IMR-90 (cell line): ENCODE results near the gene FSTL1. TPM values are rescaled to one million over a fixed set of nuclear protein-coding genes. Genes with fewer than 3 reads are reported as not detected.

ENCODE experiments used
- ATAC-seq: fragments of 200-7000 bp; cut with Tn5 transposase; 2 replicates; pipeline ENCODE4 v1.9.1; 2020; ENCODE audit warnings: low read depth, mild to moderate bottlenecking, moderate library complexity
- BruUV-seq: library from RNA; stranded (reverse); fragments of 400-500 nt; replicated peaks from 2 replicates; lab custom pipeline; 2021; lab: Mats Ljungman, UMichigan
- CTCF ChIA-PET: fragments of 300-600 bp; formaldehyde crosslinking; extraction: SDS; loops from one replicate; lab custom pipeline; 2021; ENCODE audit warnings: antibody characterized with exemption; lab: Yijun Ruan, JAX
- POLR2A ChIA-PET: fragments of 300-600 bp; sonication (Branson Sonifier 250); formaldehyde crosslinking; loops from one replicate; lab custom pipeline; 2022; ENCODE audit warnings: antibody characterized with exemption; ENCODE audit not compliant: unreplicated experiment; lab: Charles Lee
- DNase-seq: peaks from one replicate; pipeline ENCODE4 v3.0.0; 2013
- H2AFZ ChIP-seq: replicated peaks from 2 replicates; pipeline ENCODE3; 2013; ENCODE audit warnings: low read length, mild to moderate bottlenecking; ENCODE audit not compliant: poor library complexity
- H2AK5ac ChIP-seq: 2 replicates; pipeline ENCODE4 v1.6.1; 2013; ENCODE audit warnings: low read depth, low read length, inconsistent platforms
- H2AK9ac ChIP-seq: replicated peaks from 2 replicates; pipeline ENCODE3; 2013; ENCODE audit warnings: mild to moderate bottlenecking, low read depth, low read length, moderate library complexity; ENCODE audit not compliant: poor library complexity
- H2BK120ac ChIP-seq: 2 replicates; pipeline ENCODE4 v1.6.1; 2013; ENCODE audit warnings: low read depth, low read length, inconsistent platforms
- H2BK15ac ChIP-seq: 3 replicates; pipeline ENCODE4 v1.6.1; 2013; ENCODE audit warnings: low read depth, low read length, inconsistent platforms
- H2BK20ac ChIP-seq: 2 replicates; pipeline ENCODE4 v1.6.1; 2013; ENCODE audit warnings: low read depth, mild to moderate bottlenecking, inconsistent platforms, low read length, moderate library complexity
- H2BK5ac ChIP-seq: 2 replicates; pipeline ENCODE4 v1.6.1; 2013; ENCODE audit warnings: mild to moderate bottlenecking, low read depth, low read length, inconsistent platforms; ENCODE audit not compliant: poor library complexity, severe bottlenecking
- H3K14ac ChIP-seq: replicated peaks from 2 replicates; pipeline ENCODE4 v1.6.1; 2013; ENCODE audit warnings: low read depth, low read length, inconsistent platforms
- H3K18ac ChIP-seq: 2 replicates; pipeline ENCODE4 v1.6.1; 2013; ENCODE audit warnings: low read depth, low read length, control low read depth
- H3K23ac ChIP-seq: 2 replicates; pipeline ENCODE4 v1.6.1; 2013; ENCODE audit warnings: low read depth, low read length, inconsistent platforms
- H3K27ac ChIP-seq: 2 replicates; pipeline ENCODE4 v1.5.1; 2013; ENCODE audit warnings: mild to moderate bottlenecking, control low read depth, low read length; ENCODE audit not compliant: insufficient read depth
- H3K27me3 ChIP-seq: 2 replicates; pipeline ENCODE4 v1.6.1; 2013; ENCODE audit warnings: low read length; ENCODE audit not compliant: control insufficient read depth, insufficient read depth
- H3K36me3 ChIP-seq: 2 replicates; pipeline ENCODE4 v1.6.1; 2013; ENCODE audit warnings: low read length, mixed read lengths; ENCODE audit not compliant: control insufficient read depth, insufficient read depth
- H3K4ac ChIP-seq: 2 replicates; pipeline ENCODE4 v1.6.1; 2013; ENCODE audit warnings: low read depth, low read length, inconsistent platforms
- H3K4me1 ChIP-seq: 2 replicates; pipeline ENCODE4 v1.6.1; 2013; ENCODE audit warnings: low read length, mixed read lengths; ENCODE audit not compliant: control insufficient read depth, insufficient read depth
- H3K4me2 ChIP-seq: 2 replicates; pipeline ENCODE4 v1.6.1; 2013; ENCODE audit warnings: low read depth, mild to moderate bottlenecking, control low read depth, low read length, moderate library complexity
- H3K4me3 ChIP-seq: 2 replicates; pipeline ENCODE4 v1.5.1; 2013; ENCODE audit warnings: low read depth, mild to moderate bottlenecking, control low read depth, low read length, moderate library complexity; ENCODE audit not compliant: insufficient read depth
- H3K56ac ChIP-seq: 2 replicates; pipeline ENCODE4 v1.6.1; 2013; ENCODE audit warnings: low read length, inconsistent platforms; ENCODE audit not compliant: insufficient read depth; ENCODE audit errors: extremely low read depth
- H3K79me1 ChIP-seq, 2 experiments: 2 replicates each; pipeline ENCODE4 v1.6.1; 2013; ENCODE audit warnings: low read length in 2 of 2, inconsistent platforms in 1 of 2, low read depth in 1 of 2
- H3K9ac ChIP-seq: 2 replicates; pipeline ENCODE4 v1.6.1; 2013; ENCODE audit warnings: low read depth, low read length, control low read depth
- H3K9me1 ChIP-seq: 2 replicates; pipeline ENCODE4 v1.6.1; 2013; ENCODE audit warnings: low read length, inconsistent platforms; ENCODE audit not compliant: insufficient read depth
- H3K9me3 ChIP-seq: 2 replicates; pipeline ENCODE4 v1.6.1; 2013; ENCODE audit warnings: low read length; ENCODE audit not compliant: control insufficient read depth, insufficient read depth
- H4K20me1 ChIP-seq: 2 replicates; pipeline ENCODE4 v1.6.1; 2013; ENCODE audit warnings: low read length, inconsistent platforms; ENCODE audit not compliant: insufficient read depth
- H4K5ac ChIP-seq: 2 replicates; pipeline ENCODE4 v1.6.1; 2013; ENCODE audit warnings: mild to moderate bottlenecking, low read depth, low read length, control low read depth
- H4K8ac ChIP-seq, 2 experiments: 2 replicates each; pipeline ENCODE4 v1.6.1; 2013; ENCODE audit warnings: low read depth in 2 of 2, low read length in 2 of 2, control low read depth in 1 of 2, inconsistent platforms in 1 of 2
- H4K91ac ChIP-seq: 2 replicates; pipeline ENCODE4 v1.6.1; 2013; ENCODE audit warnings: low read depth, low read length, inconsistent platforms; ENCODE audit not compliant: insufficient read depth
- RFX5 ChIP-seq: IDR thresholded peaks from 2 replicates; pipeline ENCODE4 v1.8.0; 2012; ENCODE audit warnings: low read depth, mild to moderate bottlenecking, low read length, moderate library complexity
- WGBS, 2 experiments: methylation state at CpG; one replicate each; pipeline versions ENCODE4 v1.1.5 to v1.1.7; 2013; ENCODE audit warnings: missing lambda C conversion rate in 2 of 2; ENCODE audit not compliant: insufficient read length in 1 of 2; ENCODE audit errors: extremely low coverage in 2 of 2; 5-methylcytosine and 5-hydroxymethylcytosine counted together
- dilution Hi-C: fragments of 300-500 bp; cut with HindIII; formaldehyde crosslinking; loops from one replicate; pipeline ENCODE4 v1.14.3; 2018; ENCODE audit warnings: low sequenced_read_pairs; ENCODE audit not compliant: unreplicated experiment
- in situ Hi-C: fragments of 300-500 bp; cut with MboI; formaldehyde crosslinking; loops from 3 replicates; pipeline ENCODE4 v1.14.3; 2019; ENCODE audit warnings: low sequenced_read_pairs, inconsistent platforms, mixed read lengths
- intact Hi-C: fragments of 100-400 bp; cut with micrococcal nuclease; formaldehyde crosslinking; loops from 2 replicates; pipeline ENCODE4 v1.10.0; 2022
- polyA plus RNA-seq, 3 experiments: library from polyadenylated mRNA; depleted of rRNA; stranded (reverse); fragments of >200 nt; gene quantifications; 2 replicates each; pipeline ENCODE4 v1.2.3, GENCODE V29; 2012; ENCODE audit warnings: low replicate concordance in 1 of 3
- total RNA-seq: library from RNA; depleted of rRNA; stranded (reverse); fragments of >200 nt; gene quantifications from 2 replicates; pipeline ENCODE4 v1.2.3, GENCODE V29; 2012
- TF ChIP-seq, protein P1 (sequence below): fragments of 150-350 bp; IDR thresholded peaks from 2 replicates; pipeline ENCODE4 v1.6.1; 2017; ENCODE audit warnings: mild to moderate bottlenecking, antibody characterized with exemption, low read length, low read depth

The FSTL1 gene
- total and polyA plus RNA-seq, 2 of the 4 experiments (the other 2 are of a cell fraction), result 864 to 1,642 TPM

DNA sequence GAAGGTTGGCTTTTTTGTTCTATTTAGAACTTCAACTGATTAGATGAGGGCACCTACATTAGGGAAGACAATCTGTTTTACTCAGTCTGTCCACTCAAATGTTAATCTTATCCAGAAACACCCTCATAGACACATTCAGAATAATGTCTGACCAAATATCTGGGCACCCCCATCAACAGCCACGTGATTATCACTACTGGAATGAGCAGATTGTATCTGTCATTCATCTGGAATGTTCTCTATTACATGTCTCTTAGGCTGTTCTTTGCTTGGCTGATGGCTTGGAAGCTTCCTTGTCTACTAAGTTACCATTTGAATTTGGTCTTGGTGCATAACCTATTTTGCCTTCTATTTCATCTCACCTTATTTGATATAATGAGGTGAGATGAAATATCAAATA lies 86.0 kb downstream of the FSTL1 start:
- Histone ChIP-seq H2AK9ac (no peak overlapping the region), H3K4ac (no peak overlapping the region), H4K20me1 (no peaks in the 10 kb centered on the region), H3K4me2 (no peak overlapping the region), H2AK5ac (no peak overlapping the region), H3K4me1 (no peaks in the 10 kb centered on the region; the same call in 1 of the 2 replicates), H2BK20ac (no peak overlapping the region), H3K27ac (no peak overlapping the region), H3K56ac (no peak overlapping the region), H2BK120ac (no peak overlapping the region), H3K18ac (no peak overlapping the region), H3K27me3 (peaks cover 22% of the 10 kb centered on the region), H2BK15ac (no peak overlapping the region), H4K91ac (no peak overlapping the region), H3K9me3 (no peaks in the 10 kb centered on the region), H3K23ac (no peak overlapping the region), H2BK5ac (no peak overlapping the region), H3K9ac (no peak overlapping the region), H3K79me1 (no peaks in the 10 kb centered on the region), H3K4me3 (no peak overlapping the region), H2AFZ (no peak overlapping the region), H4K5ac (no peak overlapping the region), H3K9me1 (no peaks in the 10 kb centered on the region; the same call in 1 of the 2 replicates), H3K36me3 (no peaks in the 10 kb centered on the region), H3K14ac (no peak overlapping the region), H4K8ac (no peak overlapping the region)
- no CpG with 5 or more reads among the region's 1 CpG for WGBS, 2 experiments
- intact Hi-C loops (no loop called here), in situ Hi-C loops (no loop called here), dilution Hi-C loops (no loop called here)
- DNase-seq, result peak; percentile 39
- peak; percentile 83 for ATAC-seq
- ChIA-PET CTCF (no interaction called here), POLR2A (no interaction called here)
- no TSS peak for BruUV-seq
- TF ChIP-seq, protein P1, sequence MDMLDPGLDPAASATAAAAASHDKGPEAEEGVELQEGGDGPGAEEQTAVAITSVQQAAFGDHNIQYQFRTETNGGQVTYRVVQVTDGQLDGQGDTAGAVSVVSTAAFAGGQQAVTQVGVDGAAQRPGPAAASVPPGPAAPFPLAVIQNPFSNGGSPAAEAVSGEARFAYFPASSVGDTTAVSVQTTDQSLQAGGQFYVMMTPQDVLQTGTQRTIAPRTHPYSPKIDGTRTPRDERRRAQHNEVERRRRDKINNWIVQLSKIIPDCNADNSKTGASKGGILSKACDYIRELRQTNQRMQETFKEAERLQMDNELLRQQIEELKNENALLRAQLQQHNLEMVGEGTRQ, result peak; percentile 47; the same call in 1 of the 2 replicates
- TF ChIP-seq RFX5, result no peak
